Subcutaneous abdominal adipose tissue (tissue), 5 donors: ENCODE data around the gene WSCD1.

Source experiments
- H3K27ac ChIP-seq: one replicate; pipeline ENCODE4 v1.7.0; 2013; ENCODE audit warnings: low read depth, mild to moderate bottlenecking, inconsistent platforms, low read length, moderate library complexity
- H3K27me3 ChIP-seq, 5 donors: one replicate each; pipeline ENCODE4 v1.7.0; 2013; ENCODE audit warnings: low read length in 5 of 5, inconsistent platforms in 1 of 5; ENCODE audit not compliant: control insufficient read depth in 5 of 5, insufficient read depth in 4 of 5
- H3K36me3 ChIP-seq, 5 donors: one replicate each; pipeline ENCODE4 v1.7.0; 2013; ENCODE audit warnings: low read length in 5 of 5; ENCODE audit not compliant: control insufficient read depth in 5 of 5, insufficient read depth in 5 of 5
- H3K4me1 ChIP-seq, 5 donors: one replicate each; pipeline ENCODE4 v1.7.0; 2013; ENCODE audit warnings: low read length in 5 of 5, mild to moderate bottlenecking in 3 of 5, moderate library complexity in 1 of 5; ENCODE audit not compliant: control insufficient read depth in 5 of 5, insufficient read depth in 5 of 5
- H3K4me3 ChIP-seq, 5 donors: one replicate each; pipeline ENCODE4 v1.7.0; 2013; ENCODE audit warnings: low read length in 5 of 5, low read depth in 1 of 5
- H3K9ac ChIP-seq, 5 donors: one replicate each; pipeline ENCODE4 v1.7.0; 2013; ENCODE audit warnings: low read length in 5 of 5, mild to moderate bottlenecking in 4 of 5, moderate library complexity in 3 of 5
- H3K9me3 ChIP-seq, 5 donors: one replicate each; pipeline ENCODE4 v1.7.0; 2013; ENCODE audit warnings: low read length in 5 of 5; ENCODE audit not compliant: control insufficient read depth in 5 of 5
- donor health status: healthy.
- donor health status: healthy.
- donor health status: healthy.
- donor health status: healthy.
- donor health status: healthy.

The WSCD1 gene

GRCh38 chr17:6080711-6081430, 10.7 kb downstream of the WSCD1 start:
- Histone ChIP-seq H3K9me3 (no peaks in the 10 kb centered on the region), H3K27ac (no peak overlapping the region), H3K9ac (no peak overlapping the region), H3K4me3 (no peak overlapping the region), H3K4me1 (no peaks in the 10 kb centered on the region), H3K27me3 (peaks cover 0 to 6% (median 6%) of the 10 kb centered on the region in 5 donors), H3K36me3 (peaks cover 0 to 9% (median 0%) of the 10 kb centered on the region in 5 donors)

GRCh38 chr17:6082335-6082734, 12.2 kb downstream of the WSCD1 start:
- H3K4me3 ChIP-seq: no peak overlapping the region
- H3K27ac ChIP-seq: no peak overlapping the region
- H3K36me3 ChIP-seq: peaks cover 0 to 9% (median 0%) of the 10 kb centered on the region in 5 donors
- H3K9ac ChIP-seq: no peak overlapping the region
- no peaks in the 10 kb centered on the region for H3K9me3 ChIP-seq
- H3K4me1 ChIP-seq: no peaks in the 10 kb centered on the region
- peaks cover 0 to 6% (median 6%) of the 10 kb centered on the region in 5 donors for H3K27me3 ChIP-seq

- Histone ChIP-seq H3K4me1 (no peaks in the 10 kb centered on the region), H3K9ac (no peak overlapping the region), H3K27me3 (peaks cover 0 to 11% (median 2%) of the 10 kb centered on the region in 5 donors), H3K9me3 (no peaks in the 10 kb centered on the region), H3K27ac (no peak overlapping the region), H3K4me3 (no peak overlapping the region), H3K36me3 (peaks cover 0 to 9% (median 0%) of the 10 kb centered on the region in 5 donors)
These were observed 14.4 kb downstream of the WSCD1 start for GRCh38 chr17:6084311-6085161.

GRCh38 chr17:6085812-6086211, 15.6 kb downstream of the WSCD1 start:
- Histone ChIP-seq H3K4me3 (no peak overlapping the region), H3K4me1 (no peaks in the 10 kb centered on the region), H3K27me3 (peaks cover 0 to 11% (median 0%) of the 10 kb centered on the region in 5 donors), H3K9ac (no peak overlapping the region), H3K9me3 (no peaks in the 10 kb centered on the region), H3K27ac (no peak overlapping the region), H3K36me3 (peaks cover 0 to 7% (median 0%) of the 10 kb centered on the region in 5 donors)

GRCh38 chr17:6086603-6087400, 16.6 kb downstream of the WSCD1 start:
- Histone ChIP-seq H3K36me3 (peaks cover 0 to 4% (median 0%) of the 10 kb centered on the region in 5 donors), H3K27ac (no peak overlapping the region), H3K4me1 (no peaks in the 10 kb centered on the region), H3K4me3 (no peak overlapping the region), H3K9me3 (no peaks in the 10 kb centered on the region), H3K9ac (no peak overlapping the region), H3K27me3 (peaks cover 0 to 8% (median 0%) of the 10 kb centered on the region in 5 donors)

- no peak overlapping the region for H3K9ac ChIP-seq
- H3K27me3 ChIP-seq: peaks cover 0 to 8% (median 0%) of the 10 kb centered on the region in 5 donors
- no peak overlapping the region for H3K27ac ChIP-seq
- peaks cover 0 to 7% (median 0%) of the 10 kb centered on the region in 5 donors for H3K36me3 ChIP-seq
- H3K9me3 ChIP-seq: no peaks in the 10 kb centered on the region
- no peaks in the 10 kb centered on the region for H3K4me1 ChIP-seq
- H3K4me3 ChIP-seq: no peak overlapping the region
These were observed 18.0 kb downstream of the WSCD1 start for GRCh38 chr17:6088141-6088540.

GRCh38 chr17:6090253-6090652, 20.1 kb downstream of the WSCD1 start:
- Histone ChIP-seq H3K36me3 (peaks cover 0 to 8% (median 0%) of the 10 kb centered on the region in 5 donors), H3K9me3 (no peaks in the 10 kb centered on the region), H3K4me1 (no peaks in the 10 kb centered on the region), H3K27me3 (peaks cover 0 to 4% (median 0%) of the 10 kb centered on the region in 5 donors), H3K9ac (no peak overlapping the region), H3K4me3 (no peak overlapping the region), H3K27ac (no peak overlapping the region)

GRCh38 chr17:6092182-6092902, 22.2 kb downstream of the WSCD1 start:
- Histone ChIP-seq H3K27me3 (peaks cover 0 to 4% (median 0%) of the 10 kb centered on the region in 5 donors), H3K4me1 (no peaks in the 10 kb centered on the region), H3K9me3 (no peaks in the 10 kb centered on the region), H3K4me3 (no peak overlapping the region), H3K27ac (no peak overlapping the region), H3K9ac (no peak overlapping the region), H3K36me3 (peaks cover 0 to 8% (median 4%) of the 10 kb centered on the region in 5 donors)

- Histone ChIP-seq H3K9me3 (no peaks in the 10 kb centered on the region), H3K27me3 (peaks cover 0 to under 1% (median 0%) of the 10 kb centered on the region in 5 donors), H3K4me3 (no peak overlapping the region), H3K9ac (no peak overlapping the region), H3K4me1 (peaks cover 0 to 4% (median 0%) of the 10 kb centered on the region in 5 donors), H3K27ac (no peak overlapping the region), H3K36me3 (peaks cover 0 to 8% (median 4%) of the 10 kb centered on the region in 5 donors)
These were observed 22.8 kb downstream of the WSCD1 start for GRCh38 chr17:6092903-6093468.
